Stimulated activated CD8-positive, alpha-beta memory T cell treated with anti-CD3 and anti-CD28 coated beads, Interleukin-7, amount 100 ng/mL, for 24 hours (primary cell): ENCODE data around the gene MOBP.
"Not testable (repeated sequence)": the region's sequence is repeated elsewhere in the genome, so short reads cannot be mapped to it uniquely, and the experiment has no call there.

Experiments
- DNase-seq: peaks from one replicate; pipeline ENCODE4 v3.0.0-alpha.2; 2020; ENCODE audit warnings: low read depth

MOBP gene, protein sequence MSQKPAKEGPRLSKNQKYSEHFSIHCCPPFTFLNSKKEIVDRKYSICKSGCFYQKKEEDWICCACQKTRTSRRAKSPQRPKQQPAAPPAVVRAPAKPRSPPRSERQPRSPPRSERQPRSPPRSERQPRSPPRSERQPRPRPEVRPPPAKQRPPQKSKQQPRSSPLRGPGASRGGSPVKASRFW

DNA sequence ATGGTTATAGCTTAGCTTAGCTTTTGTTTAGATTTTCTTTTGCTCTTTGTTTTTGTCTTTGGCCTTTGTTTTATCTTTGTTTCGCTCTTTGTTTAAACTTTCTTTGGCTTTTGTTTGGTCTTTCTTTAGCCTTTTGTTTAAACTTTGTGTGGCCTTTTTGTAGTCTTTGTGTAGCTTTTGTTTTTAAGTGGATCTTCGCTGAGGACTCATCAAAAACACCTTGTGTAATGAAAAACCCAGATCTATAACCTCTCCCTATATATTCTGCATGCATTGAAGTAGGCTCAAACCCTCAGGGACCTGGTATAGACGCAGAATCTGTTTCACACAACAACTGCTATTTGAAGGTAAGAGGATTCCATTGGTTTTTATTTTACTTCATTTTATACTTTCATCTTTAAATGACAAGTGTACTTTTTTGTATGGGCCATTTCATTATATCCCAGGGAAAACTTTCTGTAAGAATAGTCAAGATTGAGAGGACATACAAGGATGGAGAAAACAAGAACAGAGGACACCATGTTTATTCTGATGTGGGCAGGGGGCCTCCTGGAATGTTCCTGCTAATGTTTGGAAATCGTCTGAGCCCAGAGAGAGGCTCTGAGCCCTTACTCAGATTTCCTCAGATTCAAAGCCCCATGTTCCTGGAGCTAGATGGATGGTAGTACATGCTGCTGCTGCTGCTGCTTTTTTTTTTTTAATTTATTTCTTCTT, at the start of gene MOBP:
TSS of gene MOBP (plus strand) at position 287 of the 714 bp plus-strand sequence. CDS start 34,390 bp downstream, outside the sequence.
- no peak for DNase-seq

DNA sequence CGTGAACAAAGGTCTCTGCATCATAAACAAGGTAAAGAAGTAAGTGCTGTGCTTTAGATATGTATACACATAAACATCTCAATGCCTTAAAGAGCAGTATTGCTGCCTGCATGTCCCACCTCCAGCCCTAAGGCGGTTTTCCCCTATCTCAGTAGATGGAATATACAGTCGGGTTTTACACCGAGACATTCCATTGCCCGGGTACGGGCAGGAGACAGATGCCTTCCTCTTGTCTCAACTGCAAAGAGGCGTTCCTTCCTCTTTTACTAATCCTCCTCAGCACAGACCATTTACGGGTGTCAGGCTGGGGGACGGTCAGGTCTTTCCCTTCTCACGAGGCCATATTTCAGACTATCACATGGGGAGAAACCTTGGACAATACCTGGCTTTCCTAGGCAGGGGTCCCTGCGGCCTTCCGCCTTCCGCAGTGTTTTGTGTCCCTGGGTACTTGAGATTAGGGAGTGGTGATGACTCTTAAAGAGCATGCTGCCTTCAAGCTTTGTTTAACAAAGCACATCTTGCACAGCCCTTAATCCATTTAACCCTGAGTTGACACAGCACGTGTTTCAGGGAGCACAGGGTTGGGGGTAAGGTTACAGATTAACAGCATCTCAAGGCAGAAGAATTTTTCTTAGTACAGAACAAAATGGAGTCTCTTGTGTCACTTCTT, 48.8 kb upstream of the MOBP start:
- DNase-seq = not testable (repeated sequence)

DNA sequence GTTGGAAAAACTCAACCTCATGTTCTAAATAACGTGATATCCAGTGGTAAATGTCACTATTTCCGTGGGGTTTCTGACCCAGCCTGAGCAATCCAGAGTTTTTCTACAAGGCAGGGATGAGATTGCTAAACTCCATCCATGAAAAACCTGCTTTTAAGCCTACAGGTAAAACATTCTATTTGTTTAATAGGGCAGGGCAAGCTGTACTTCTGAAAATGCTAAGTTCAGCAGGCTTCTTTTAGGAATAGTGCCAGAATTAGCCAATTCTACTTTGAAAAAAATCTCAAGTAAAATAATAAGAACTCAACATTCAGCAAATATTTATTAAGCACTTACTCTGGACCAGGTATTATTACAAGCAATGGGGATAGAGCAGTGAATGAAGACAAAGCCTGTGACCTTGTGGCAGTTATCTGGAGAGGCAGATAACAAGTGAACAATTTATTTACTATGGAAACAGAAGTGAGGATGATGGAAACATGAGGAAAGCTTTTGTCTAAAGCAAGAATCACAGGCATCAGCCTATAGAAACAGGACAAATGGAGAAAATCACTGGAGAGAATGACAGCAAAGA, 47.7 kb upstream of the MOBP start:
- no peak for DNase-seq

DNA sequence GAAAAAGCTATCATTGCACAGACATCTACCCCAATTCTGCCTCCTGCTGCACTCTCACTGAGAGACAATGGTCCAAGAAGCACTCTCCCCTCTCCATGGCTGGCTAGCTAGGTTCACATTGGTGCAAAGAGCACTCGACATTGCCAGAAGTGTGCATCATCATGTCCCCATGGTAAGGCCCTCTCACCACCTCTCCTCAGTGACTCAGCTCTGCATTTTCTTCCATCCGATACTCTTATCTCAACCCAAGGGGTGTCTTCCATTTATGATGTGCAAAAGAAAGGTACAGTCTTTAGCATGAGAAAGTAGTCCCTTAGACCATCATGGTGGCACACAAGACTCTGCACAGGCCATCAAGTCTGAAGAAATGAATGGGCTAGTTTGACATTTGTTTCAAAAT, 46.9 kb upstream of the MOBP start:
- no peak for DNase-seq

DNA sequence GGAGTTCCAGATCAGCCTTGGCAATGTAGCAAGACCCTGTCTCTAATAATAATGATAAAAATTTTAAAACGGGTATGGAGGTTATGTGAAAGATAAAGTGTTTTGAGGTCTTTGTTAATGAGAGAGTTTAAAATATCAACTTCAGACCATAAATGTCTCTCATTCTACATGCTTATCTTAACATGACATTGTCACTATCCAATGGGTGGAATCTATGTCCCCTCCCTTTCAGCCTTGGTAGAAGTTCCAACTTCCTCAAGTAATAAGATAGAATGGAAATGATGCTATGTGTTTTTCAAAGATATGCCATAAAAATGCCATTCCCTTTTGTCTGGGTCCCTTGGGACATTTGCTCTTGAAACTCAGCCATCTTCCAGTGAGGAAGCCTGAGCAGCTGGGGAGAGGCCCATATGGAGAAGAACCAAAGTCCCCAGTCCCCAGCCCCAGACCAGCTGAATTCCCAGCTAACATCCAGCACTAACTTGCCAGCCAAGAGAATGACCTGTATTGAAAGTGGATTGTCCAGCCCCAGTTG, 44.0 kb upstream of the MOBP start:
- no peak for DNase-seq

DNA sequence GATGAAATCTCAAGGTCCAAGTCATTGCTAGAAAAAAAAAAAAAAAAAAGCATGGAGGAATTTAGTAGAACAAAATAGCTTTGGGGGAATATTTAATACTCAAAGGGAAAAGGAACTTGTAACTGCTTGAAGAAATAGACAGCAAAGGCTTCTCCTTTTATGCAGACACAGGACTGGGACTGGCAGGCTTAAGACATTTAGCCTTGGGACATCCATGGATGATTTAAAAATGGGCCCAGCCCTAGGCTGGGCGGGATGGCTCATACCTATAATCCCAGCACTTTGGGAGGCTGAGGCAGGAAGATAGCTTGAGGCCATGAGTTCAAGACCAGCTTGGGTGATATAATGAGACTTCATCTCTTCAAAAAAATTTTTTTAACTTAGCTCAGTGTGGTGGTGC, 41.2 kb upstream of the MOBP start:
- no peak for DNase-seq

DNA sequence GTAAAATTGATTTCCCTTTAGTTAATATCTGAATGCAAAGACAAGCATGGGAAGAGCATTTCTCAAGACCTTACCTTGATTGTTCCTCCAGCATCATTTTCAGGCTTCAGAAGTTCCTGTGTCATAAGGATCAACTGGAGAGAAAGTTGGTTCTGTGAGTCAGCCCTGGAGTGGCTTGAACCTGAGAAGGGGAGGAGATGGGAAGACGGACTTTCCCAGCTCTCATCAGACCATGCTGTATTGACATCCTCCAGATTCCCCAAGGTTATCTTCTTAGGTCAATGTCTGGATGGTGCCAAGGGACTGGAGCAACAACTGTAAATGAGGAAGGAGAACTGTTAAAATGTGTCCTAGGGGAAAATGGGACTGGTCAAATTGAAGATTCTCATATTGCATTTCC, 40.0 kb upstream of the MOBP start:
- DNase-seq = no peak

DNA sequence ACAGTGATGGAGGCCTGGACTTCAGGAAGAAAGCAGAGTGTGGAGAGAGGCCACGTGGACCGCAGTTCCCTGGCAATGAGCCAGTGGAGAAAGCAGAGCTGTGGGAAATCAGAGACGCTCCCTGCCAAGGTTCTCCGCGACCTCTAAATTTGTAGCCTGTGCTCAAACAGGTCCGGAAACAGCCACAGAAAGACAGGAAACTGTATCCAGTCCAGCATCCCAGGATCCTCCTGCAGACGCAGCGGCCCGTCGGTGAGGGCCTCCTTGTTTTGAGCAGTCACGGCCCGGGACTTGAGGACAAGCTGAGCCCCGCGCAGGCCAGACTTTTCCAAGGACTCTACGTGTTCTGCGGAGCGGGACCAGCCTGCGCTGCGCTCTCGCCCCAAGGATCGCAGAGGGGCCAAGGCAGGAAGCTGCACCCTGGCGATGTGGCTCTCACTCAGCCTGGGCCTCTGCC, 38.7 kb upstream of the MOBP start:
- no peak for DNase-seq

DNA sequence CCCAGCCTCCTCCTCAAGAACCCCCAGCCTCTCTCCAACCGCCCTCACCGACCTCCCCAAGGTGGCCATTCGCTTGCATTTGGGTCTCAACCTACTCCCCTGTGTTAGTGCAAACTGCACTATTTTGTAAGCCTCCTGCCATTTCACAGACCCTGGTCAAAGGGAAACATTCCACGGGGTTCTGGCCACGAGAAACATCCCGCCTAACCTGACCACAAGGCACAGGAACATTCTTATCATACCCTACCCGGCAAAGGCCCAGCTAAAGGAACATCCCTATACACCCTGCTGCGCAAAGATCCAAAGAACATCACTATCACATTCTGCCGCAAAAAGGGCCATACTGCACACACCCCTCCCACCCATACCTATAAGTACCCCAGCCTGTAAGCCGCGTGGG, 38.0 kb upstream of the MOBP start:
- DNase-seq = no peak

DNA sequence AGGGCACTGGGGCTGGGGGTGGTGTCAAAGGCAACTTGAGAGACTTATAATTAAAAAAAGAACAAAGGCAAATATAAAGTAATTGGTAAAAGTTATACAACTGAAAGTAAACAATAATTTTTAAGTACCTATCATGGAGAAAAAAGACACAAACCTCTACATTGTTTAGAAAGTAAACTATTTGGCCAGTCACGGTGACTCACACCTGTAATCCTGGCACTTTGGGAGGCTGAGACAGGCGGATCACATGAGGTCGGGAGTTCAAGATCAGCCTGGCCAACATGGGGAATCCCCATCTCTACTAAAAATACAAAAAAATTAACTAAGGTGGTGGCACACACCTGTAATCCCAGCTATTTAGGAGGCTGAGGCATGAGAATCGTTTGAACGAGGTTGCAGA, 35.1 kb upstream of the MOBP start:
- DNase-seq = no peak

DNA sequence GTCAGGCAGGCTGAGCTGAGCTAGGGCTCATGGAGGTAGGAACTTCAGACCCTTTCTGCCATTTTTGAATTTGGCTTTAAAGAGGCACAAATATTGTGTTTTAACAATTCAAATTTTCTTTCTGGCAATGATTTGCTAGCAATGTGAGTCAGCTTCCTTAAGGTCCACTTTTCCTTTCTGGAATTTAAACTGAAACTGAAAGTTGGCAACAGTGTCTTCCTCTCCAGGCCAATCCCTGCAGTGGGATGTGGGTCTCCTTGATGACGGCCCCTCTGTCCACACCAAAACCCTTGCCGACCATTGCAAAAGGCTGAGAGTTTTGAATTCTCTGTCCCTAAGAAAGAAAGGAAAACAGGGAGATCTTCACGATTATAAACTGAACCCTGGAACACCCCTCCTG, 33.8 kb upstream of the MOBP start:
- no peak for DNase-seq

DNA sequence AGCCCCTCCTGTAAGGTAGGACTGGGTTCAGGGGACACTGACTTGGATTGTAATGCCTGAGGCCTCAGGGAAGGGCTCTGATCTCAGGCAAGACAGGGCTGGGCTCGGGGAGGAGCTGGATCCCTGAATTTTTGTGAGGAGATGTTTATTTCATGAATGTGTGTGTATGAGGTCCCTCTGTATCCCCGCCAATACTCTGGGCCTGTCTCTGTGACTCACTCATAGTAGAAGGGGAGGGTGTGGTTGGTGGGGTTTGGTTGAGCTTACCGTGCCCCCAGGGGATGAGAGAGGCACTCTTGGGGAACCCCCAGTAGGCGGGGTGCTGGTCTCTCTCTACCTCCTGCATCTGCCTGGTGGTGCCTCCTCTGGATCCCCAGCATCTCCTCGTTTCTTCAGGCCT, 32.9 kb upstream of the MOBP start:
- DNase-seq = no peak

DNA sequence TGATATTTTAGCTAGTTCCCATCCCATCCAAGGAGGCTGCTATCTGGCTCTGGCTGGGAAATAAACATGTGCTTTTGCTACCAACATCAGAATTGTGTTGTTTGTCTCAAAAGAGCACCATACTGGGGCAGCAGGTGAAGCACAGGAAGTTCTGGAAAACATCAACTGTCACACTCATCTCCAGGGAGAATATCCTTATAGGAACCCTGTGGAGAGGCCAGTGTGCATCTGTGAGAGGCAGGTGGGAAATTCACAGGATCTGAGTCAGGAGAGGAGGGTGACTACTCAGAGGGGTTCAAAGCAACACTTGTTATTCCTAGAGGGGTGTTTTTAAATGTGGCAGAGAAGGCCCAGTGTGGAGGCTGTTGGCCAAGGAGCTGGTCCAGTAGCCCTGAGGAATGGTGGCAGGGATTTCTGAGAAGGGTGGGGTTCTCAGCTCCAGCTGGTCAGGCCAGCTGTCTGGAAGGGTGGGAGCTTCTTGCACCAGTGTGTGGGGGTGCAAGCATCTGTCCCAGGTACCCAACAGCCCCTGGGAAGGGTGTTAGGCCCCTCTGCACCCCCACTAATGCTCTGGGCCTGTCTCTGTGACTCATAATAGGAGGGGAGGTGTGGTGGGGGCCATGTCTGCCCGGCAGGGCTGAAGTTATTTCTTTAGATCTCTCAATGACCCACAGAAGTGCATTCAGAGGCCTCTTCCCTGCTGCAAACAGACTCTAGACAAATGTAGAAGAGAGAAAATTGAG, 32.3 kb upstream of the MOBP start:
- no peak for DNase-seq

DNA sequence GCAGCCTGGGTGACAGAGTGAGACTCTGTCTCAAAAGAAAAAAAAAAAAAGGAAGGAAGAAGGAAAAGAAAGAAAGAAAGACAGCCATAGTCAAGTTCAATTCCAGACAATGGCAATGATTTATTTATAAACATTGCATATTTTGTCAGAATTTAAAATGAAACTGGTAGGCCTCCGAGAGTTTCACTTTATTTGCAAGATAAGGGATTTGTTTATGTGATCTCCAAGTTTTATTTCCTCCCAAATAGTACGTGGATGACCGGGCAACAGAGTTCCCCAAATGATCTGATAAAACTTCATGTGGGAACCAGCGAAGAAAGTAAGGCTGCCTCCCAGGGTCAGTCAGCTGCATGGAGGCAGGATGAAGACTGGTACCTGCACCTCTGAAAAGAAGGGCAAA, 28.6 kb upstream of the MOBP start:
- no peak for DNase-seq

DNA sequence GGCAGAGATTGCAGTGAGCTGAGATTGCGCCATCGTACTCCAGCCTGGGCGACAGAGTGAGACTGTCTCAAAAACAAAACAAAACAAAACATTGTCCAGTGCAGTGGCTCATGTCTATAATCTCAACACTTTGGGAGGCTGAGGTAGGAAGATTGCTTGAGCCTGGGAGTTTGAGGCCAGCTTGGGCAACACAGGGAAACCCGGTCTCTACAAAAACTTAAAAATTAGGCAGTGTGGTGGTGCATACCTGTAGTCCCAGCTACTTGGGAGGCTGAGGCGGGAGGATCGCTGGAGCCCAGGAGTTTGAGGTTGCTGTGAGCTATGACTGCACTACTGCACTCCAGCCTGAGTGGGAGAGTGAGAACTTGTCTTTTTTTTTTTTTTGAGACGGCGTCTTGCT, 27.2 kb upstream of the MOBP start:
- DNase-seq = no peak

DNA sequence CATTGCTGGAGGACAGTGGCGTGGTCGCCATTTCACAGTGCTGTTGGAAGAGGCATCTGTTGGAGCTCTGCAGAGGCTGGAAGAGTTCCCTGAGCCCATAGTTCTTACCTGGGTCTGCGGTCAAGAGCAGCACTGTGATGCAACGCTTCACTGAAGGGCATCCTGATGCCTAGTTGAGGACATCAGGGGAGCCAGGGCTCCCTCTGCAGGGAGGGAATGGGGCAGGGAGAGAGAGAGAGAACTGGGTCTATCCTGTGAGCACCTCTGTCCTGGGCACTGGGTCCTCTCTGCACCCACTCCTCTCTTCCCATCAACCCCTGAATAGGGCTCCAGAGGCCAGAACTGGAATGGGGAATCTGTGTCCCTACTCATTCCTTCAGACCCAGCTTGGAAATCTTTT, 23.9 kb upstream of the MOBP start:
- DNase-seq = no peak

DNA sequence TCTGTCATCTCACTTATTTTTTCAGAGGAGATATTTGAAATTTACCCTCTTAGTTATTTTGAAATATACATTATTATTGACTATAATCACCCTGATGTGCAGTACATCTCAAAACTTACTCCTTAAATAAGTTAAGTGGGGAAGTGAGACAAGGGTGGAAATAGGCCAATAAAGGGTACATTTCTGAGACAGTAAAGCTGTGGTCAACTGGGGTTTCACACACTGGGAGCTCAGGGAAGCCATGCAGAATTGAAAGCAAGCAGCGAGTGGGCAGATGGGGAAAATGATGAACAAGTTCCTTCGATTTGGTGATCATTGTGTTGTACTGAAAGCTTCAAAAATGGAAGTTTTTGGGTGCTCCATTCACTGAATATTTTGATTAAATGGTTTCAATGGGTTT, 21.6 kb upstream of the MOBP start:
- no peak for DNase-seq

DNA sequence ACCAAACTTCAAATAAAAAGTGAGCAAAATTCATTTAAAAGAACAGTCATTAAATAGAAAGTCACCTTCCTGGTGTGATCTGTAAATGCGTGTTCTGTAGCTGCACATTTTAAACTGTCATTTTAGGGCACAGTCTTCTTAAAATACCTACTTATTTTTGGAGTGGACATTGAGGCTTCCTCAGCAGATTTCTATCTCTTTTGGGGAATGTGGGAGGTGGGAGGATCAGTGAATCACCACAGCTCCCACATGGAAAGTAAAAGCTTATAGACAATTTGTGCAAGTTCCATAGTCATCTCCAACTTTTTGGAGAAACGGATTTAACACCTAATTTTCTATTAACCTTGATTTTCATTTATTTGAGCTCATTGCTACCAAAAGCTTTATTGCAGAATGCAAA, 21.0 kb upstream of the MOBP start:
- no peak for DNase-seq

DNA sequence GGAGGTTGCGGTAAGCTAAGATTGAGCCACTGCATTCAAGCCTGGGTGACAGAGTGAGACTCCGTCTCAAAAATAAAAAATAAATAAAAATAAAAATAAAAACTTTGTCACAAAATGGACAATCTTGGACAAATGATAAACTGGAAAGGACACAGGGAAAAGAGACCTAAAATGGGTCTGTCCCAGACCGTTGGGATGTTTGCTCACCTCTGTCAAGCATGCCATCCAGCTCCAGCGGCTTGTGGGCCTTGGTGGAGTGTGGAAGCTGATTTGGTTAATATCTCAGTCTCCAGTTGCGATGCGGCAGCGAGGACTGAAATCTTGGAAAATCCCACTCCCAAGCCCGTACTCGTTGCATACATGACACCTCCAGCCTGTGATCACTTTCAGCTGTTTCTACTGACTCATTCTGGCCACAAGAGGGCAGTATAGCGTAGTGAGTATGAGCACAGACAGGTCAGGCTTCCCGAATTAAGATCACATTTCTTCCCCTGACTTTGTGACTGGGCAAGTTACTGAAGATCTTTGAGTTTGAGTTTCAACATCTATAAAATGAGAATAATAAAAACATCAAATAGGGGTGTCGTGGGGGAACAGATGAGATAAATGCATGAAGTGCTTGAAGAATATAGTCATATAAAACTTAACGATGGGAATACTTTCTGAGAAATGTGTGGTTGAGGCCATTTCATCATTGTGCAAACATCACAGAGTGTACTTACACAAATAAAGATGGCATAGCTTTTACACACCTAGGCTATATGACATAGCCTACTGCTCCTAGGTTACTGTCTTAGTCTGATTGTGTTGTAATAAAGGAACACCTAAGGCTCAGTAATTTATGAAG, 19.6 kb upstream of the MOBP start:
- DNase-seq = peak; percentile 19

DNA sequence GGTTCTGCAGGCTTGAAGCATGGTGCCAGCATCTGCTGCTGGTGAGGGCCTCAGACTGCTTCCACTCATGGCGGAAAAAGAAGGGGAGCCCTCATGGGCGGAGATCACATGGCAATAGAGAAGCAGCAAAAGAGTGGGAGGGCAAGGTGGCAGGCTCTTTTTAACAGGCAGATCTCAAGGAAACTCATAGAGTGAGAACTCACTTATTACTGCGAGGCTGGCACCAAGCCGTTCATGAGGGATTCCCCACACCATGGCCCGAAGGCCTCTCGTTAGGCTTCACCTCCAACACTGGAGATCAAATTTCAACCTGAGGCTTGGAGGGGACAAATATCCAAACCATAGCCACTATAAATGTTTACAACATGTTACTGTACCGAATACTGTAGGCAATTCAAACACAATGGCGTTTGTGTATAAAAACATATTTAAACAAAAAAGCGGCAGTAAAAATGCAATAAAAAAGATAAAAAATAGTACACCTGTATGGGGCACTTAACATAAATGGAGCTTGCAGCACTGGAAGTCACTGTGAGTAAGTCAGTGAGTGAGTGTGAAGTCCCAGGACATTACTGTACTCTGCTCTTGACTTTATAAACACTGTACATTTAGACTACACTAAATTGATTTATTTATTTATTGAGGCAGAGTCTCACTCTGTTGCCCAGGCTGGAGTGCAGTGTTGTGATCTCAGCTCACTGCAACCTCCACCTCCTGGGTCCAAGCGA, 18.8 kb upstream of the MOBP start:
- DNase-seq = no peak

DNA sequence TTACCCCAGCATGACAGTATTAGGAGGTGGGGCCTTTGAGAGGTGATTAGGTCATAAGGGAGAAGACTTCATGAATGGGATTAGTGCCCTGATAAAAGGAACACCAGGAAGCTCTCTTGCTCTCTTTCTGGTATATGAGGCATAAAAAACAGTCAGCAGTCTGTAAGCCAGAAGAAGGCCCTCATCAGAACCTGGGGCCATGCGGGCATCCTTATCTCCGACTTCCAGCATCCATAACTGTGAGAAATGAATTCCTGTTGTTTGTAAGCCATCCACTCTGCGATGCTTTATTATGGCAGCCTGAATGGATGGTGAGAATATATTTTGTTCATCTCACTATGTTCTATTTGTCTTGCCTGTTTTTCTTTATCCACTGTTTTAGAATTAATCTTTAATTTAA, 17.7 kb upstream of the MOBP start:
- DNase-seq = no peak
